ENCODE measurements around the gene FLOT2. TPM values are rescaled to one million over a fixed set of nuclear protein-coding genes. Genes with fewer than 3 reads are reported as not detected.
A peak's percentile ranks its signal among the peaks of the same experiment; 100 is the strongest.

The FLOT2 gene
- 116 and 121 TPM in 2 replicates for total RNA-seq (2021; fragmentation: NEBNext Ultra II Directional; extraction: Animal tissue kit (Norgen Biotek cat#: 25700))
- polyA plus RNA-seq (2011; rRNA removed), result 189 and 209 TPM in 2 replicates
- 133 TPM for polyA plus RNA-seq (2011; cell fraction: cytosol; rRNA removed)
- 102 TPM for polyA plus RNA-seq (2011; cell fraction: nucleus; rRNA removed)
- 101 to 164 TPM (median 143 TPM) in 4 replicates for polyA plus RNA-seq (2012, experiment 1 of 2)
- polyA plus RNA-seq (2012, experiment 2 of 2), result 179 TPM
- polyA plus RNA-seq (2013, experiment 1 of 2), result 85.5 TPM
- polyA plus RNA-seq (2013, experiment 2 of 2), result 66.9 TPM
- 128 and 140 TPM in 2 replicates for polyA minus RNA-seq (2011; rRNA and poly(A)+ RNA removed)
- polyA minus RNA-seq (2011; cell fraction: cytosol; rRNA and poly(A)+ RNA removed), result 88.1 TPM
- polyA minus RNA-seq (2011; cell fraction: nucleus; rRNA and poly(A)+ RNA removed), result 31.3 TPM
- long read RNA-seq, experiment 1, partial matches to known transcripts, result 51 of 84 reads
- long read RNA-seq, experiment 1, other reads (novel, unspliced or antisense), result 29 of 84 reads
- long read RNA-seq, experiment 2, transcript FLOT2-202 (11 exons, 2,618 nt), result major isoform, 10 of 41 reads
- long read RNA-seq, experiment 2, partial matches to known transcripts, result 5 of 41 reads
- long read RNA-seq, experiment 2, other reads (novel, unspliced or antisense), result 23 of 41 reads

GRCh38 chr17:28896884-28897768 lies at the start of gene FLOT2:
Gene FLOT2, minus strand, starts transcription at chr17:28897733. Its CDS starts 159 bp downstream, at chr17:28897574.
- DNase-seq (ENCODE audit: low read depth in 1 of 2, low spot score in 2 of 2), result peak; percentile 38 to 83
- Histone ChIP-seq H2BK20ac (ENCODE audit: low read length) (no peak within 1 kb of the TSS), H4K5ac (ENCODE audit: insufficient read length, low read depth, low read length) (peak within 1 kb of the TSS; percentile 61), H4K8ac (ENCODE audit: extremely low read depth, insufficient read depth, low read length) (peak within 1 kb of the TSS; percentile 94), H3K4me2 (ENCODE audit: insufficient read depth in 1 of 2, low read depth in 2 of 2, low read length in 2 of 2) (peak within 1 kb of the TSS; percentile 68 to 71), H3K56ac (replicated peaks; ENCODE audit: insufficient read length, low read depth, low read length) (peak within 1 kb of the TSS; percentile 90), H2BK15ac (ENCODE audit: low read length) (0 out of 2 replicates have a peak within 1 kb of the TSS, but pooled peaks have one; percentile 29), H2AFZ (ENCODE audit: low read length) (no peak within 1 kb of the TSS; the same call in 1 of the 2 replicates), H3K14ac (ENCODE audit: insufficient read length) (no peak within 1 kb of the TSS), H3K4ac (replicated peaks; ENCODE audit: insufficient read length, low read depth, low read length) (no peak within 1 kb of the TSS), H3K79me2 (ENCODE audit: control insufficient read depth in 1 of 2, insufficient read depth in 2 of 2, low read length in 2 of 2) (peaks cover 4 to 27% of the 10 kb centered on the region in 2 experiments), H2BK120ac (replicated peaks; ENCODE audit: low read depth, low read length) (no peak within 1 kb of the TSS), H2AK5ac (ENCODE audit: low read depth, low read length) (no peak within 1 kb of the TSS; the same call in 1 of the 2 replicates), H3K23me2 (ENCODE audit: low read depth, low read length) (peaks cover 6% of the 10 kb centered on the region; the same call in 1 of the 2 replicates), H3K36me3 (ENCODE audit: control insufficient read depth in 2 of 4, insufficient read depth in 4 of 4, low read length in 3 of 4) (no peaks in the 10 kb centered on the region; a peak in 1 of 8 replicates), H3K27ac (ENCODE audit: low read depth, low read length) (peak within 1 kb of the TSS; percentile 68; the same call in 1 of the 2 replicates), H3K4me1 (replicated peaks in 1 of 4; ENCODE audit: control insufficient read depth in 3 of 4, insufficient read depth in 4 of 4, low read length in 3 of 4) (peaks cover 2 to 18% (median 8%) of the 10 kb centered on the region in 4 experiments), H2BK5ac (ENCODE audit: low read depth, low read length) (peak within 1 kb of the TSS; percentile 87; the same call in 1 of the 2 replicates), H3K79me1 (ENCODE audit: low read depth, low read length) (peaks cover 11% of the 10 kb centered on the region), H3K4me3 (ENCODE audit: extremely low read depth in 1 of 4, insufficient read depth in 2 of 4, low read depth in 3 of 4, low read length in 4 of 4) (peak within 1 kb of the TSS; percentile 79 to 94 (median 89)), H4K20me1 (replicated peaks in 1 of 2; ENCODE audit: control insufficient read depth in 1 of 2, insufficient read depth in 2 of 2, low read length in 2 of 2) (peaks cover 0 to 2% of the 10 kb centered on the region in 2 experiments), H3K18ac (ENCODE audit: extremely low read depth, low read length) (peak within 1 kb of the TSS; percentile 98), H3K23ac (ENCODE audit: insufficient read length) (no peak within 1 kb of the TSS), H4K91ac (replicated peaks; ENCODE audit: insufficient read length, low read length) (peak within 1 kb of the TSS; percentile 61), H2BK12ac (ENCODE audit: low read depth, low read length) (no peak within 1 kb of the TSS), H3K9me3 (ENCODE audit: insufficient read depth in 2 of 2, low read depth in 1 of 2, low read length in 1 of 2) (no peaks in the 10 kb centered on the region), H3K9ac (replicated peaks in 1 of 4; ENCODE audit: extremely low read depth in 1 of 4, low read depth in 3 of 4, low read length in 3 of 4) (peak within 1 kb of the TSS; percentile 42 to 85 (median 72)), H3K27me3 (replicated peaks in 1 of 4; ENCODE audit: control insufficient read depth in 3 of 4, extremely low read depth in 1 of 4, insufficient read depth in 3 of 4, low read length in 3 of 4) (no peaks in the 10 kb centered on the region)
- no peak for FAIRE-seq
- CTCF ChIA-PET (ENCODE audit: partially characterized antibody), result interaction anchor here (0.8 to 7.3 kb wide), 18 partner anchors 10 to 348 kb away, joined by 3 to 47 read pairs (median 7); partner anchors contain the start of genes NEK8 and TLCD1
- 2% methylated on average over 24 of the region's 73 CpGs; no CpG with 5 or more reads in 1 of the 2 experiments for WGBS, 2 experiments (ENCODE audit: extremely low coverage in 1 of 2, insufficient coverage in 1 of 2, insufficient read length in 1 of 2, insufficient replicate concordance in 2 of 2, low coverage in 1 of 2, low lambda C conversion rate in 2 of 2, missing lambda C conversion rate in 1 of 2)
- POLR2A ChIA-PET (ENCODE audit: partially characterized antibody), result interaction anchor here (0.5 to 5.2 kb wide), 31 partner anchors 10 to 186 kb away, joined by 3 to 51 read pairs (median 5); partner anchors contain the start of genes FAM222B, PHF12, PROCA1 and RPL23A
- TF ChIP-seq POU5F1 (IDR thresholded peaks at IDR 0.05; ENCODE audit: low read depth, low read length) (no peak), SUZ12 (IDR thresholded peaks at IDR 0.05; ENCODE audit: low read length) (no peak), RNF2 (IDR thresholded peaks at IDR 0.05; ENCODE audit: borderline replicate concordance, low read depth, low read length, missing control alignments, poor library complexity, severe bottlenecking) (no peak), NANOG (IDR thresholded peaks at IDR 0.05; ENCODE audit: insufficient read depth, low read depth, low read length, poor library complexity, severe bottlenecking) (no peak), RBBP5 (IDR thresholded peaks at IDR 0.05; ENCODE audit: borderline replicate concordance, low read depth, low read length) (peak; percentile 92; the same call in 1 of the 2 replicates), KDM5A (IDR thresholded peaks at IDR 0.05; ENCODE audit: low read length) (no peak), RFX5 (IDR thresholded peaks at IDR 0.05; ENCODE audit: borderline replicate concordance, low read depth, low read length) (no peak)

Data from H1 (cell line).